K562 (cell line): ENCODE results near the gene CGB3. TPM values are rescaled to one million over a fixed set of nuclear protein-coding genes. Genes with fewer than 3 reads are reported as not detected.

ENCODE experiments used
- ATAC-seq: fragments of 200-7000 bp; cut with Tn5 transposase; 3 replicates; pipeline ENCODE4 v1.9.1; 2020; ENCODE audit warnings: moderate library complexity
- BruUV-seq: library from RNA; stranded (reverse); fragments of 400-500 nt; replicated peaks from 2 replicates; lab custom pipeline; 2021; lab: Mats Ljungman, UMichigan
- CTCF ChIA-PET: fragments of 300-600 bp; formaldehyde crosslinking; extraction: SDS; loops from one replicate; lab custom pipeline; 2021; ENCODE audit warnings: low intra/inter-chr PET ratio; lab: Yijun Ruan, JAX
- POLR2A ChIA-PET: fragments of 300-600, 350-650 bp; sonication (Branson Sonifier 250); formaldehyde crosslinking; extraction: SDS; loops from one replicate; lab custom pipeline; 2021; ENCODE audit warnings: antibody characterized with exemption, inconsistent platforms; lab: Yijun Ruan, JAX
- DNase-seq, 4 experiments: peaks; one replicate each; pipeline versions ENCODE4 v3.0.0 to v3.0.0-alpha.2; 2011 to 2018; ENCODE audit warnings: low spot score in 3 of 4, mixed read lengths in 3 of 4; ENCODE audit errors: extremely low read depth in 1 of 4
- FAIRE-seq: peaks from 2 replicates; lab custom pipeline; 2011; peaks lifted over from hg19 to GRCh38; lab: Jason Lieb, UNC
- H2AFZ ChIP-seq: 2 replicates; pipeline ENCODE4 v1.6.0; 2011; ENCODE audit warnings: low read depth, low read length, control low read depth, inconsistent platforms
- H3K27ac ChIP-seq: fragments of 200-600 bp; 3 replicates; pipeline ENCODE4 v1.8.0; 2011; ENCODE audit warnings: low read depth, mild to moderate bottlenecking, control low read depth, inconsistent platforms, low read length, moderate library complexity, mixed read lengths; ENCODE audit errors: extremely low read depth
- H3K27me3 ChIP-seq, 2 experiments: fragments of 300-600 bp in 1 of 2; 2 replicates in 1 of 2; 3 replicates in 1 of 2; pipeline versions ENCODE4 v1.6.0 to v1.8.0; 2011; ENCODE audit warnings: inconsistent platforms in 2 of 2, low read length in 2 of 2, mild to moderate bottlenecking in 1 of 2, mixed read lengths in 1 of 2, moderate library complexity in 1 of 2; ENCODE audit not compliant: control insufficient read depth in 2 of 2, insufficient read depth in 2 of 2
- H3K36me3 ChIP-seq: fragments of 300-600 bp; 3 replicates; pipeline ENCODE4 v1.8.0; 2011; ENCODE audit warnings: mild to moderate bottlenecking, low read length, inconsistent platforms; ENCODE audit not compliant: control insufficient read depth, insufficient read depth
- H3K4me1 ChIP-seq, 2 experiments: fragments of 200-600 bp in 1 of 2; replicated peaks in 1 of 2; 2 replicates in 1 of 2; 3 replicates in 1 of 2; pipeline versions ENCODE4 v1.5.1 to v1.8.0; 2011; ENCODE audit warnings: inconsistent platforms in 2 of 2, low read length in 2 of 2, mild to moderate bottlenecking in 1 of 2, mixed read lengths in 1 of 2, moderate library complexity in 1 of 2; ENCODE audit not compliant: control insufficient read depth in 2 of 2, insufficient read depth in 2 of 2
- H3K4me2 ChIP-seq: 2 replicates; pipeline ENCODE4 v1.6.1; 2011; ENCODE audit warnings: low read length, control low read depth, inconsistent platforms, mixed read lengths; ENCODE audit not compliant: insufficient read depth
- H3K4me3 ChIP-seq: fragments of 200-600 bp; sonication (generic), shearing (Covaris generic); 2 replicates; pipeline ENCODE4 v1.5.1; 2016; ENCODE audit warnings: control low read depth, inconsistent platforms
- H3K79me2 ChIP-seq: fragments of 200-600 bp; 3 replicates; pipeline ENCODE4 v1.8.0; 2011; ENCODE audit warnings: low read length, inconsistent platforms; ENCODE audit not compliant: control insufficient read depth, insufficient read depth
- H3K9ac ChIP-seq, 2 experiments: 2 replicates each; pipeline versions ENCODE4 v1.6.0 to v1.6.1; 2011; ENCODE audit warnings: low read depth in 2 of 2, low read length in 2 of 2, control low read depth in 1 of 2, inconsistent platforms in 1 of 2, mild to moderate bottlenecking in 1 of 2, mixed read lengths in 1 of 2; ENCODE audit not compliant: insufficient read depth in 1 of 2
- H3K9me1 ChIP-seq: one replicate; pipeline ENCODE4 v1.6.0; 2011; ENCODE audit warnings: inconsistent platforms, mild to moderate bottlenecking, low read length, moderate library complexity; ENCODE audit not compliant: control insufficient read depth, insufficient read depth
- H3K9me3 ChIP-seq: replicated peaks from 2 replicates; pipeline ENCODE4 v1.5.1; 2011; ENCODE audit warnings: low read depth, low read length, inconsistent platforms; ENCODE audit not compliant: control insufficient read depth, insufficient read depth
- H4K20me1 ChIP-seq: replicated peaks from 2 replicates; pipeline ENCODE4 v1.6.1; 2011; ENCODE audit warnings: low read length, inconsistent platforms, mixed read lengths; ENCODE audit not compliant: control insufficient read depth, insufficient read depth
- ADNP ChIP-seq: fragments of 200-800 bp; sonication (Bioruptor generic); IDR thresholded peaks from 2 replicates; pipeline ENCODE4 v1.6.1; 2016; ENCODE audit warnings: missing genetic modification characterization, missing compliant biosample characterization
- ARID3A ChIP-seq: IDR thresholded peaks from 2 replicates; pipeline ENCODE4 v1.6.1; 2012; ENCODE audit warnings: low read depth, low read length, improper control_type of control experiment, borderline replicate concordance
- ELF2 ChIP-seq: fragments of 250-450 bp; sonication (Bioruptor Pico); IDR thresholded peaks from 2 replicates; pipeline ENCODE4 v1.5.0; 2021; ENCODE audit warnings: mild to moderate bottlenecking
- ELF4 ChIP-seq: fragments of 450-650 bp; formaldehyde crosslinking; IDR thresholded peaks from 2 replicates; pipeline ENCODE4 v1.4.0; 2022; ENCODE audit warnings: missing genetic modification characterization
- ETV5 ChIP-seq: sonication (generic); formaldehyde crosslinking; IDR thresholded peaks from 2 replicates; pipeline ENCODE4 v1.4.0; 2020; ENCODE audit warnings: low read depth, mild to moderate bottlenecking, missing genetic modification reagents
- ILF3 ChIP-seq: fragments of 450-650 bp; IDR thresholded peaks from 2 replicates; pipeline ENCODE4 v1.6.1; 2018; ENCODE audit warnings: antibody characterized with exemption, mild to moderate bottlenecking, moderate library complexity, borderline replicate concordance
- KLF6 ChIP-seq: fragments of 250-450 bp; sonication (Bioruptor Pico); IDR thresholded peaks from 2 replicates; pipeline ENCODE4 v1.4.0; 2020; ENCODE audit warnings: mild to moderate bottlenecking, moderate library complexity, borderline replicate concordance
- NFE2L1 ChIP-seq: fragments of 450-650 bp; IDR thresholded peaks from 2 replicates; pipeline ENCODE4 v1.6.1; 2016; ENCODE audit warnings: missing genetic modification characterization, low read depth, mild to moderate bottlenecking, missing compliant biosample characterization, moderate library complexity, borderline replicate concordance
- POLR2H ChIP-seq: IDR thresholded peaks from 2 replicates; pipeline ENCODE4 v1.6.1; 2016; ENCODE audit warnings: missing genetic modification characterization, low read depth, mild to moderate bottlenecking, control low read depth, missing compliant biosample characterization, moderate library complexity
- PRDM10 ChIP-seq: fragments of 450-650 bp; IDR thresholded peaks from 2 replicates; pipeline ENCODE4 v1.6.1; 2018; ENCODE audit not compliant: partially characterized antibody
- RHOXF2B ChIP-seq: fragments of 250-450 bp; sonication (Bioruptor Pico); conservative IDR thresholded peaks from 2 replicates; pipeline ENCODE4 v1.5.1; 2021
- USF2 ChIP-seq: sonication (generic); formaldehyde crosslinking; IDR thresholded peaks from 2 replicates; pipeline ENCODE4 v1.5.0; 2020; ENCODE audit warnings: missing genetic modification reagents
- ZBTB34 ChIP-seq: fragments of 250-450 bp; sonication (Bioruptor Pico); IDR thresholded peaks from 2 replicates; pipeline ENCODE4 v1.8.0; 2021; ENCODE audit warnings: mild to moderate bottlenecking, moderate library complexity
- ZBTB7A ChIP-seq: IDR thresholded peaks from 2 replicates; pipeline ENCODE4 v1.6.1; 2011; ENCODE audit warnings: low read depth, mild to moderate bottlenecking, low read length, moderate library complexity, borderline replicate concordance; ENCODE audit not compliant: control insufficient read depth
- WGBS: fragments of 100-300 bp; shearing (Covaris generic); methylation state at CpG from one replicate; pipeline ENCODE4 v1.1.6; 2016; ENCODE audit warnings: low coverage, mixed read lengths; ENCODE audit not compliant: insufficient coverage; ENCODE audit errors: missing lambda C conversion rate; 5-methylcytosine and 5-hydroxymethylcytosine counted together
- in situ Hi-C: fragments of 300-500 bp; cut with MboI; formaldehyde crosslinking; loops from 4 replicates; pipeline ENCODE4 v1.15.0; 2018; ENCODE audit warnings: inconsistent platforms, mixed read lengths
- intact Hi-C: fragments of 100-400 bp; cut with micrococcal nuclease; formaldehyde crosslinking; loops from 2 replicates; pipeline ENCODE4 v1.14.2; 2022
- polyA plus RNA-seq, 8 experiments: library from polyadenylated mRNA; depleted of rRNA in 4 of 8; stranded (reverse) in 5 of 8; unstranded in 3 of 8; fragments of >200 nt; fragmentation: Nextera tagmentation in 2 of 8; fragmentation: Illumina TruSeq in 1 of 8; extraction: Ambion mirVana in 2 of 8; extraction: Trizol in 1 of 8; gene quantifications; 2 replicates each; pipeline versions ENCODE4 v1.2.1 to v1.2.3, GENCODE V29; 2011 to 2014; ENCODE audit warnings: inconsistent platforms in 1 of 8, missing spikeins in 1 of 8
- total RNA-seq, 7 experiments: library from RNA; depleted of rRNA in 6 of 7; stranded (reverse); fragments of >200 nt in 6 of 7; fragmentation: Illumina TruSeq in 2 of 7; extraction: Trizol in 2 of 7; gene quantifications; 2 replicates each; pipeline versions ENCODE4 v1.2.1 to v1.2.3, GENCODE V29; 2011 to 2021; ENCODE audit warnings: low replicate concordance in 1 of 7

CGB3 gene
- total and polyA plus RNA-seq, 9 of the 15 experiments (the other 6 are each of a cell fraction or from before 2014, with no cell fraction given) = not detected

- no TSS peak for BruUV-seq
- Histone ChIP-seq H2AFZ (no peak overlapping the region), H3K27me3 (peaks cover 17 to 47% of the 10 kb centered on the region in 2 experiments; a peak in 4 of 5 replicates), H4K20me1 (no peaks in the 10 kb centered on the region), H3K79me2 (no peaks in the 10 kb centered on the region), H3K4me1 (peaks cover 4 to 44% of the 10 kb centered on the region in 2 experiments), H3K27ac (no peak overlapping the region), H3K9me1 (no peaks in the 10 kb centered on the region), H3K4me2 (no peak overlapping the region), H3K9ac (no peak overlapping the region), H3K4me3 (no peak overlapping the region), H3K9me3 (no peaks in the 10 kb centered on the region), H3K36me3 (no peaks in the 10 kb centered on the region)
- CTCF ChIA-PET = no interaction called here
- DNase-seq (no peak), FAIRE-seq (no peak), ATAC-seq (no peak)
- POLR2A ChIA-PET = interaction anchor here (1.6 kb wide), 1 partner anchor 8 kb away, joined by 4 read pairs; no protein-coding TSS in a partner anchor
- intact Hi-C loops = no loop called here
- in situ Hi-C loops = no loop called here
- 12% methylated on average over 9 of the region's 9 CpGs for WGBS
- no peak for TF ChIP-seq ELF4 (CRISPR knock-in tag)
- TF ChIP-seq RHOXF2B (CRISPR knock-in tag) = no peak
- TF ChIP-seq ILF3 = no peak
- no peak for TF ChIP-seq PRDM10
- no peak for TF ChIP-seq ARID3A
- TF ChIP-seq POLR2H (tag) = no peak
- TF ChIP-seq ETV5 (CRISPR knock-in tag) = no peak
- TF ChIP-seq NFE2L1 (tag) = no peak
- TF ChIP-seq USF2 = no peak
- TF ChIP-seq KLF6 = no peak
- TF ChIP-seq ZBTB34 = no peak
- TF ChIP-seq ELF2 (CRISPR knock-in tag) = no peak
- no peak for TF ChIP-seq ZBTB7A
- TF ChIP-seq ADNP (tag) = no peak
Observed at GRCh38 chr19:49069026-49069425, 44.9 kb upstream of the CGB3 start.
